Vagina (tissue), 2 donors: ENCODE measurements around the gene TRA2B. TPM values are rescaled to one million over a fixed set of nuclear protein-coding genes. Genes with fewer than 3 reads are reported as not detected.

Source experiments
- DNase-seq, 2 donors: peaks; one replicate each; pipeline ENCODE4 v3.0.0-alpha.2; 2017; ENCODE audit errors: extremely low spot score in 2 of 2
- H3K27ac ChIP-seq: fragments of 200-600 bp; sonication (generic); one replicate; pipeline ENCODE4 v1.5.1; 2019
- H3K27me3 ChIP-seq: fragments of 200-600 bp; sonication (generic); one replicate; pipeline ENCODE4 v1.5.1; 2019
- H3K36me3 ChIP-seq, 2 donors: fragments of 200-600 bp; sonication (generic); one replicate each; pipeline ENCODE4 v1.5.1; 2017 to 2019
- H3K4me1 ChIP-seq: fragments of 200-600 bp; sonication (generic); one replicate; pipeline ENCODE4 v1.5.1; 2019
- H3K4me3 ChIP-seq, 2 donors: fragments of 200-600 bp; sonication (generic); 1 replicate in 1 of 2; 2 replicates in 1 of 2; pipeline ENCODE4 v1.5.1; 2016 to 2019
- H3K9me3 ChIP-seq: fragments of 200-600 bp; sonication (generic); one replicate; pipeline ENCODE4 v1.5.1; 2019
- CTCF ChIP-seq, 3 experiments: fragments of 450-650 bp in 2 of 3; fragments of 200-600 bp in 1 of 3; sonication (generic) in 1 of 3; IDR thresholded peaks; one replicate each; pipeline ENCODE4 v1.5.1; 2017 to 2019; ENCODE audit warnings: antibody characterized with exemption in 3 of 3, mild to moderate bottlenecking in 2 of 3, moderate library complexity in 2 of 3
- POLR2A ChIP-seq, 2 donors: fragments of 450-650 bp; IDR thresholded peaks; one replicate each; pipeline ENCODE4 v1.6.1; 2017; ENCODE audit warnings: antibody characterized with exemption in 2 of 2, mild to moderate bottlenecking in 2 of 2, moderate library complexity in 2 of 2
- POLR2AphosphoS5 ChIP-seq, 2 donors: sonication (generic); formaldehyde crosslinking; IDR thresholded peaks; one replicate each; pipeline ENCODE4 v1.9.0; 2017; ENCODE audit warnings: antibody characterized with exemption in 2 of 2, mild to moderate bottlenecking in 2 of 2, low read depth in 1 of 2; ENCODE audit not compliant: insufficient read depth in 1 of 2
- intact Hi-C: fragments of 100-400 bp; cut with DNase I; formaldehyde crosslinking; loops from one replicate; pipeline ENCODE4 v1.15.1; 2023
- total RNA-seq: library from RNA; depleted of rRNA; stranded (reverse); fragments of >200 nt; gene quantifications from one replicate; pipeline ENCODE4 v1.2.3, GENCODE V29; 2016

Gene TRA2B
- total RNA-seq, 1 donor from 2014 or later: 145 TPM

DNA sequence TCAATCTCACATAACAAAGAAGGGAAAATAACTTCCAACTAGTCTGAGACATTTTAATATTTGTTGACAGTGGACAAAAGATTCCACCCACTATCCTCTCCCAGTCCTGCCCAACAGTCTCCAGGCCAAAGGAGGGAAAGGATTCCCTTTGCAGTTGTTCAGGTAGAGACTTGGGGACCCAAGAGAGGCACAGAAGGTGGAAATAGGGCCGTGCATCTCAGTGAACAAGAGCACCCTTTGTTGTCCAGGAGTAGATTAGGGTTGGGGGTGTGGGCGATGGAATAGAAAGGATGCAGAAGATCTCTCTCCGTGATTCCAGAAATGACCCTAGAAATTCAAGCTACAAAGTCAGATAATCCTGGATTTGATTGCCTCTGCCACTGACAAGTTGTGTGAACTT lies 44.8 kb upstream of the TRA2B start:
- Histone ChIP-seq H3K27ac (no peak overlapping the region), H3K4me3 (no peak overlapping the region), H3K9me3 (no peaks in the 10 kb centered on the region), H3K27me3 (no peaks in the 10 kb centered on the region), H3K4me1 (no peaks in the 10 kb centered on the region), H3K36me3 (no peaks in the 10 kb centered on the region)
- no peak for DNase-seq
- intact Hi-C loops: loop anchor here (10.0 kb wide), 1 partner anchor 292 kb away; no protein-coding TSS in a partner anchor
- TF ChIP-seq CTCF (IDR thresholded peaks at IDR 0.05) (no peak), POLR2A (IDR thresholded peaks at IDR 0.05) (no peak), POLR2AphosphoS5 (IDR thresholded peaks at IDR 0.05; ENCODE audit: insufficient read depth in 1 of 2, low read depth in 1 of 2) (no peak)

GRCh38 chr3:185981621-185982020 lies 43.8 kb upstream of the TRA2B start:
- no peaks in the 10 kb centered on the region for H3K27me3 ChIP-seq
- TF ChIP-seq POLR2A (IDR thresholded peaks at IDR 0.05) (no peak), POLR2AphosphoS5 (IDR thresholded peaks at IDR 0.05; ENCODE audit: insufficient read depth in 1 of 2, low read depth in 1 of 2) (no peak), CTCF (IDR thresholded peaks at IDR 0.05) (no peak)
- H3K27ac ChIP-seq: no peak overlapping the region
- intact Hi-C loops: loop anchor here (10.0 kb wide), 1 partner anchor 293 kb away; no protein-coding TSS in a partner anchor
- DNase-seq: no peak
- no peaks in the 10 kb centered on the region for H3K4me1 ChIP-seq
- no peaks in the 10 kb centered on the region for H3K9me3 ChIP-seq
- H3K36me3 ChIP-seq: no peaks in the 10 kb centered on the region
- H3K4me3 ChIP-seq: no peak overlapping the region

DNA sequence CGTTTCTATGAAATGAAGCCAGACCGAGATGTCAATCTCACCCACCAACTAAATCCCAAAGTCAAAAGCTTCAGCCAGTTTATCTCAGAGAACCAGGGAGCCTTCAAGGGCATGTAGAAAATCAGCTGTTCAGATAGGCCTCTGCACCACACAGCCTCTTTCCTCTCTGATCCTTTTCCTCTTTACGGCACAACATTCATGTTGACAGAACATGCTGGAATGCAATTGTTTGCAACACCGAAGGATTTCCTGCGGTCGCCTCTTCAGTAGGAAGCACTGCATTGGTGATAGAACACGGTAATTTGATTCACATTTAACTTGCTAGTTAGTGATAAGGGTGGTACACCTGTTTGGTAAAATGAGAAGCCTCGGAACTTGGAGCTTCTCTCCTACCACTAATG lies 41.9 kb upstream of the TRA2B start:
- intact Hi-C loops: loop anchor here (10.0 kb wide), 1 partner anchor 295 kb away; no protein-coding TSS in a partner anchor
- H3K27ac ChIP-seq: no peak overlapping the region

DNA sequence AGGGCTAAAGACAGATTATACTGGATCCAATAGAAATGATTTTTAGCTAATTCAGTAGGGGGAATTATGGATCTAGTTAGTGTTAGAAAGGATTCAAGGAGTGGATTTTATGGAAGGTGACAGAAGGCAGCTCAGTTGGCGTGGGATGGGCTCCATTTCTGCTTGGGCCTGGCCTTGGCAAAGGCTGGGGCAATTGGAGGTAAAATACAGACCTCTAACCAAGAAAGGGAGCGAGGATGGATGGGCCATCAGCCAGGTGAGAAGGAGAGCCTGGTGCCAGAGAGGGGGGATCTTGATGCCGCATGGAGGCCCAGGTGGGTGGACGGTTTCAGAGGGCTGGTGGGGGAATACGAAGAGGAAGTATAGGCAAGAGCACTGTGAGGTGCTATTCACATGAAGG lies 40.7 kb upstream of the TRA2B start:
- Histone ChIP-seq H3K36me3 (peaks cover 0 to 6% of the 10 kb centered on the region in 2 donors), H3K27me3 (no peaks in the 10 kb centered on the region), H3K9me3 (no peaks in the 10 kb centered on the region), H3K27ac (no peak overlapping the region), H3K4me3 (no peak overlapping the region), H3K4me1 (no peaks in the 10 kb centered on the region)
- DNase-seq: no peak
- intact Hi-C loops: no loop called here
- TF ChIP-seq POLR2AphosphoS5 (IDR thresholded peaks at IDR 0.05; ENCODE audit: insufficient read depth in 1 of 2, low read depth in 1 of 2) (no peak), CTCF (IDR thresholded peaks at IDR 0.05) (no peak), POLR2A (IDR thresholded peaks at IDR 0.05) (no peak)

More for the DNA sequence above, 41.9 kb upstream of the TRA2B start:
- H3K27me3 ChIP-seq: no peaks in the 10 kb centered on the region
- H3K4me3 ChIP-seq: no peak overlapping the region
- no peaks in the 10 kb centered on the region for H3K9me3 ChIP-seq
- H3K36me3 ChIP-seq: peaks cover 0 to 6% of the 10 kb centered on the region in 2 donors
- no peak for DNase-seq
- TF ChIP-seq CTCF (IDR thresholded peaks at IDR 0.05) (no peak), POLR2A (IDR thresholded peaks at IDR 0.05) (no peak), POLR2AphosphoS5 (IDR thresholded peaks at IDR 0.05; ENCODE audit: insufficient read depth in 1 of 2, low read depth in 1 of 2) (no peak)
- H3K4me1 ChIP-seq: no peaks in the 10 kb centered on the region

DNA sequence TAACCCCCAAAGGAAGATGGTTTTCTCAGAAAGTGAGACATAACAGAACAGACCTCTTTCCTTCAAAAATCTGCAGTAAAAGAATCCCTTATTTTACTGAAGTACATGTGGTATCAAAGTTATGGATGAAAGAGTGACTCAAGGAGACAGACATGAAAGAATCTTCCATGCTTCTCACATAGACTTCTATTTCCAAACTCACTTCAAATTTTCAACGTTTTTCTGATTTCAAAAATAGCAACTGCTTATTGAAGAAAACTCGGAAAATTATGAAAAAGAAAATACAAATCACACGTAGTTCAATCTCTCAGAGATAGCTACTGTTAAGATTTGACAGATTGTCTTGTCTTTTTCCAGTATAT lies 39.8 kb upstream of the TRA2B start:
- intact Hi-C loops: no loop called here
- no peaks in the 10 kb centered on the region for H3K9me3 ChIP-seq
- no peak overlapping the region for H3K27ac ChIP-seq
- no peaks in the 10 kb centered on the region for H3K27me3 ChIP-seq
- TF ChIP-seq POLR2AphosphoS5 (IDR thresholded peaks at IDR 0.05; ENCODE audit: insufficient read depth in 1 of 2, low read depth in 1 of 2) (no peak), POLR2A (IDR thresholded peaks at IDR 0.05) (no peak), CTCF (IDR thresholded peaks at IDR 0.05) (no peak)
- no peak overlapping the region for H3K4me3 ChIP-seq
- no peaks in the 10 kb centered on the region for H3K4me1 ChIP-seq
- peaks cover 0 to 6% of the 10 kb centered on the region in 2 donors for H3K36me3 ChIP-seq
- DNase-seq: no peak
